Rectal smooth muscle tissue (tissue), 1 donor: ENCODE measurements around the gene NUTM2F.
"Not testable (repeated sequence)": the region's sequence is repeated elsewhere in the genome, so short reads cannot be mapped to it uniquely, and the experiment has no call there.

ENCODE experiments used
- H3K27ac ChIP-seq: one replicate; pipeline ENCODE4 v1.7.0; 2013; ENCODE audit warnings: low read depth, low read length, inconsistent platforms
- H3K27me3 ChIP-seq: one replicate; pipeline ENCODE4 v1.7.0; 2013; ENCODE audit warnings: low read length; ENCODE audit not compliant: control insufficient read depth, insufficient read depth
- H3K36me3 ChIP-seq: one replicate; pipeline ENCODE4 v1.7.0; 2013; ENCODE audit warnings: low read length; ENCODE audit not compliant: control insufficient read depth, insufficient read depth
- H3K4me1 ChIP-seq: one replicate; pipeline ENCODE4 v1.7.0; 2013; ENCODE audit warnings: low read length; ENCODE audit not compliant: control insufficient read depth, insufficient read depth
- H3K4me3 ChIP-seq: one replicate; pipeline ENCODE4 v1.7.0; 2013; ENCODE audit warnings: low read length
- H3K9ac ChIP-seq: one replicate; pipeline ENCODE4 v1.7.0; 2013; ENCODE audit warnings: low read length

The NUTM2F gene

DNA sequence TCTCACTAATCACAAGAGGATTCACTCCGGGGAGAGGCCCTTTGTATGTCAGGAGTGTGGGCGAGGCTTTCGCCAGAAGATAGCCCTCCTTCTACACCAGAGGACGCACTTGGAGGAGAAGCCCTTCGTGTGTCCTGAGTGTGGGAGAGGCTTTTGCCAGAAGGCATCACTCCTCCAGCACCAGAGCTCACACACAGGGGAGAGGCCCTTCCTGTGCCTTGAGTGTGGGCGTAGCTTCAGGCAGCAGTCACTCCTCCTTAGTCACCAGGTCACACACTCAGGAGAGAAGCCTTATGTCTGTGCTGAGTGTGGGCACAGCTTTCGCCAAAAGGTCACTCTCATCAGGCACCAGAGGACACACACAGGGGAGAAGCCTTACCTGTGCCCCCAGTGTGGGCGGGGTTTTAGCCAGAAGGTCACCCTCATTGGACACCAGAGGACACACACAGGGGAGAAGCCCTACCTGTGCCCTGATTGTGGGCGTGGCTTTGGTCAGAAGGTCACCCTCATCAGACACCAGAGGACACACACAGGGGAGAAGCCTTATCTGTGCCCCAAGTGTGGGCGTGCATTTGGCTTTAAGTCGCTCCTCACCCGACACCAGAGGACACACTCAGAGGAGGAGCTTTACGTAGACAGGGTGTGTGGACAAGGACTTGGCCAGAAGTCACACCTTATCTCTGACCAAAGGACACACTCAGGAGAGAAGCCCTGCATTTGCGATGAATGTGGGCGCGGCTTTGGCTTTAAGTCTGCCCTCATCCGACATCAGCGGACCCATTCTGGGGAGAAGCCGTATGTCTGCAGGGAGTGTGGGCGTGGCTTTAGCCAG is 27.8 kb downstream of the NUTM2F start:
- Histone ChIP-seq H3K4me3 (no peak overlapping the region), H3K4me1 (peaks cover 4% of the 10 kb centered on the region), H3K27ac (no peak overlapping the region), H3K9ac (no peak overlapping the region), H3K36me3 (no peaks in the 10 kb centered on the region), H3K27me3 (no peaks in the 10 kb centered on the region)

DNA sequence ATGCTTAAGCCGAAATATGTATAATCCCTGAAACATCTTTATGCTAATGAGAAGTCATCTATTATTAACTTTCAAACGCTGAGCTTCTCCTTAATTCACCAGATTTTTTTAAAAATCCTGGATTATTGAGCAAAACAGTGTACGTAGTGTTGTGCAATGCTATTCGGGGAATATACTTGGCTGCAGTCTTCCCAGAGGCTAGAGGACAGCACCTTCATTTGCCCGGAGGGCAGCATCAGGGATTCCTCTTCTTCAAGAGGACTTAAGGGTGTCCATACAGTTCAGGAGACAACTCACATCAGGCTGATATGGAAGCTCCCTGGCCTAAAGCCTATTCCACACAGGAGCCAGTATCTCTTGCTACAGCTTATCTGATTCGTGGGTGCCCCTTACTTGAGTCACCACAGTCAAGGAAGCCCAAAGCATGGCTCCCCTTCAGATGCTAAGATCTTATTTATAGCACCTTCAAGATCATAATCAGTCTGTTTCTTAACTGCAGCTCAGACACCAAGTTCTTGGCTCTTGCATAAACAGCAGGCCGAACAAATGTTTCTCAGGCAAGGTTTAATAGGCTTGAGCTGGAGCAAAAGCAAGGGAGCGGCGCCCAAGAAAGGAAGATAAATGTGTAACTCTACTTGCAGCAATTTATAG is 29.4 kb downstream of the NUTM2F start:
- H3K27ac ChIP-seq, result peak overlapping the region; percentile 18
- peaks cover 4% of the 10 kb centered on the region for H3K4me1 ChIP-seq
- H3K9ac ChIP-seq, result no peak overlapping the region

DNA sequence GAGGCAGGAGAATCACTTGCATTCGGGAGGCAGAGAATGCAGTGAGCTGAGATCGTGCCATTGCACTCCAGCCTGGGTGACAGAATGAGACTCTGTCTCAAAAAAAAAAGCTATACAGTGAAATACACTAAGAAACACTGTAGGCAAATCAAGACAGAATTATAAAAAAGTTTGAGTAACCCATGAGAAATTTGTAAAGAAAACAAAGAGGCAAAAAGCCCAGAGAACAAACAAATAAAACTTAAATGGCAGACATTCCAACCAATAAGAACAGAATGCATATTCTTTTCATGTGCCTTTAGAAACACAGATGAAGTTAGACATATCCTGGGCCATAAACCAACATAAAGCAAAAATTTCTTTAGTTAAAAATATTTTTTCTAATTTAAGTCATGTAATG is 38.8 kb downstream of the NUTM2F start:
- no peaks in the 10 kb centered on the region for H3K27me3 ChIP-seq
- H3K4me3 ChIP-seq, result no peak overlapping the region
- no peak overlapping the region for H3K9ac ChIP-seq
- peaks cover 3% of the 10 kb centered on the region for H3K36me3 ChIP-seq
- no peak overlapping the region for H3K27ac ChIP-seq
- no peaks in the 10 kb centered on the region for H3K4me1 ChIP-seq

More for the DNA sequence above, 29.4 kb downstream of the NUTM2F start:
- no peak overlapping the region for H3K4me3 ChIP-seq
- H3K27me3 ChIP-seq, result no peaks in the 10 kb centered on the region
- no peaks in the 10 kb centered on the region for H3K36me3 ChIP-seq

DNA sequence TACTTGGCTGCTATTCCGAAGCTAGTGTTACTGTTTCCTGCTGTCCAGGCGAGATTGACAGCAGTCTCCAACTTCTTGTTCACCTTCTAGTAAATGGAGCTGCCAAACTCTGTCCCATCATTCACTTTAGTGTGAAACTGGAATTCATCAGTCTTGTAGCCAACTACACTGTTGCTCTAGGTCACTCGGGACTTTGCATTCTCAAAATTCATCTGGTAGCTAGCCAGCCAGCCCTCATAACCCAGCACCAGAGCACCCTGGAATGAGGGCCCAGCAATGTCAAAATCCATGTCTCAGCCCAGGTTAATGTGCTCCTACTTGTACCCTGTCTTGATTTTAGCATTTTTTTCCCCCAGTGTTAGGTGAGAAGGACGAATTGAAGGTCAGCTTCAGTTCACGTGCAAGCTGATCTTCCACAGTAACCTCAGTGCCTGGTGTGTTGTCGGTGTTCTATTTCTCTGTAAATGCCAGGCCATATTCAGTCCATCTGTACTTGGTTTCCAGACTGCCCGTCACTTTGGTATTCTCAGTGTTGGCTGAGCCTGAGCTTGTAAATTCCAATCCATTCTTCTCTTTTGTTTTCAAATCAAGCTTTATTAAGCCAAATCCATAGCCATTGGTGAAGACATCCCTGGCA is 40.4 kb downstream of the NUTM2F start:
- no peak overlapping the region for H3K9ac ChIP-seq
- H3K4me1 ChIP-seq, result no peaks in the 10 kb centered on the region
- H3K27ac ChIP-seq, result peak overlapping the region; percentile 42
- no peaks in the 10 kb centered on the region for H3K36me3 ChIP-seq
- no peaks in the 10 kb centered on the region for H3K27me3 ChIP-seq
- no peak overlapping the region for H3K4me3 ChIP-seq

DNA sequence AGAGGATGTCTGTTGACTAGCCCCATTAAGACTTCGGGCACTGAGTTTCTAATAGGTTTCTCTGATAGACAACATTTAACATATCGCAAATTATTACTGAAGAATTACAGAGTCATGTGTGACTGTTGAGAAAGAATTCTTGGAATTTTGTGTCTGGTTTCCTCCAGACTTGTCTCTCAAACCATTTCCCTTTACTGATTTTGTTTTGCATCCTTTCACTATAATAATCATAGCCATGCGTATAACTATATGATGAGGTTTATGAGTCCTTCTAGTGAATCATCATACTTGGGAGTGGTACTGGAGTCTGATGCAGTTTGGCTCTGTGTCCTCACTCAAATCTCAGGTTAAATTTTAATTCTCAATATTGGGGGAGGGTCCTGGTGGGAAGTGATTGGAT is 42.3 kb downstream of the NUTM2F start:
- Histone ChIP-seq H3K4me3 (no peak overlapping the region), H3K4me1 (no peaks in the 10 kb centered on the region), H3K36me3 (no peaks in the 10 kb centered on the region), H3K27me3 (no peaks in the 10 kb centered on the region), H3K9ac (no peak overlapping the region), H3K27ac (no peak overlapping the region)

DNA sequence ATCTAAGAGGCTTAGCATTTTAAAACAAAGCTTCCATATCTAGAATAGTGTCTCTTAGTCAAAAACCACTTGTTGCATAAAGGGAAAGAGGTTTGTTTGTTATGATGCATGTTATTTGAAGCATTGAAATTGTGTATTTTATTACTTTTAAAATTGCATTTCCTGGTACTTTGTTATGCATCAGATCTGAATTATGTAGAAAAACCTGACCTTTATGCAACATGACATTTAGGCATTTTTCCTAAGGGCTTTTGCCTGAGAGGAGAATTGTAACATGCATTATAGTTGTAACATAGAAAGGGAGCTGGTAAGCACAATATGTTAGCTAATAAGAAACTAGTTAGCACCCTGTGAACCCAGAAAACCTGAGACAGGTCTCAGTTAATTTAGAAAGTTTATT is 47.3 kb downstream of the NUTM2F start:
- no peak overlapping the region for H3K9ac ChIP-seq
- peaks cover 5% of the 10 kb centered on the region for H3K36me3 ChIP-seq
- H3K27me3 ChIP-seq, result no peaks in the 10 kb centered on the region
- H3K4me3 ChIP-seq, result no peak overlapping the region
- no peaks in the 10 kb centered on the region for H3K4me1 ChIP-seq
- H3K27ac ChIP-seq, result no peak overlapping the region

DNA sequence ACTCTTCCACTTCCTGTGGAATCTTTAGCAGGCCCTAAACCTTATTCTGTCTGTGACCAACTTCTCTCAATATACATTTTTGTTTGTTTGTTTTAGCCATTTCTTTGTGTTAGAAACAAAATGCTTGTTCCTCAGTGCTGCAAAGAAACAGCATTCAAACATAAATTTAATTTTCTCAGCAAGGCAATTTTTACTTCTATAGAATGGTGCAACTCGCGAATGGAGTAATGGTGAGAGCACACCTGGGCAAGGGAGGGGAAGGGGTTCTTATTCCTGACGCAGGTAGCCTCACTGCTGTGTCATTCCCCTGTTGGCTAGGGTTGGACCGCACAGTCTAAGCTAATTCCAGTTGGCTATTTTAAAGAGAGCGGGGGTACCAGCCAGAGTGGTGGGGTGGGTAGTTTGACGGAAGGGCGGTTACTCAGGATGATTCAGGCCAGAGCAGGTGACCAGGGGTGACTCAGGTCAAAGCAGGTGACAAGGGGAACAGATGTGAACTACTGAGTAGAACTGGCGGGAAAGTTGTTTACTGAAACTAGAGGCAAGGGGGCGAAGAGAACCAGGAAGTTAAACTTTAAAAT is 47.9 kb downstream of the NUTM2F start:
- no peaks in the 10 kb centered on the region for H3K27me3 ChIP-seq
- H3K9ac ChIP-seq, result no peak overlapping the region
- no peak overlapping the region for H3K27ac ChIP-seq
- no peak overlapping the region for H3K4me3 ChIP-seq
- no peaks in the 10 kb centered on the region for H3K4me1 ChIP-seq
- peaks cover 5% of the 10 kb centered on the region for H3K36me3 ChIP-seq

DNA sequence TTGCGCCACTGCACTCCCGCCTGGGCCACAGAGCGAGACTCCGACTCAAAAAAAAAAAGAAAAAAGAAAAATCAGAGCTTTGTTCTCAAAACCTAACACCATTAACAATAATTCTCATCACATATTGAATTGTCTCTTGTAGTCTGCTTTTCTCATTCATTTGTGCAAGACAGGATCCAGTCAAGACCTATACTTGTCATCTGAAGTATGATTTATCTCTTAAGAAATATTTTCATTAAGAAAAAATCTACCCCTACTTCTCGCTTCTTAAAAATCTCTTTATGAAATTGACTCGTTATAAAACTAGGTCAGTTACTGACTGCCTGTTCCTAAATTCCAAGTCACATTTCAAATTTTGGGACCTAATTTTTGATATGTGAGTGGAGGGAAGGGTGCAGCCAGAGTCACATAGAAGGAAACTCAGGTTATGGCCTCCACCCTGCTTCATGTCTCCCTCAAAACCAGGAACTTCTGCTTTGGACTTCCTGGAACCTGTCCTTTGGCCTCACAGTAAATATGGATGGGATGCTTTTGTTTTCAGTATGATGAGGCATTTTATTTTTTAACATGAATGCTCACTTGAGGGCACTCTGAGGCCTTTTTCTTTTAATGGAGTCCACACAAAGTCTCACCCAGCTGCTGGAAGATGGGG is 50.4 kb downstream of the NUTM2F start:
- no peaks in the 10 kb centered on the region for H3K27me3 ChIP-seq
- no peak overlapping the region for H3K9ac ChIP-seq
- H3K4me3 ChIP-seq, result no peak overlapping the region
- no peak overlapping the region for H3K27ac ChIP-seq
- H3K4me1 ChIP-seq, result no peaks in the 10 kb centered on the region
- peaks cover 5% of the 10 kb centered on the region for H3K36me3 ChIP-seq

DNA sequence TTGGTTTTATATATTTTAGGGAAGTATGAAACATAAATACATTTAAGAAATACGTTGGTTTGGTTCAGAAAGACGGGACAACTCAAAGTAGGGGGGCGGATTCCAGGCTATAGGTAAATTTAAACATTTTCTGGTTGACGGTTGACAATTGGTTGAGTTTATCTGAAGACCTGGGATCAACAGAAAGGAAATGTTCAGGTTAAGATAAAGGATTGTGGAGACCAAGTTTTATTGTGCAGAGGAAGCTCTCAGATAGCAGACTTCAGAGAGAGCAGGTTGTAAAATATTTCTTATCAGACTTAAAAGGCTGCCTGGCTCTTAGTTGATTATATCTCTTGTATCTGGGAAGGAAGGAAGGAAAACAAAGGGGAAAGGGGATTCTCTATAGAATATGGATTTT is 51.4 kb downstream of the NUTM2F start:
- H3K4me1 ChIP-seq, H3K27ac ChIP-seq, H3K36me3 ChIP-seq, H3K4me3 ChIP-seq, H3K27me3 ChIP-seq, H3K9ac ChIP-seq: not testable (repeated sequence)

DNA sequence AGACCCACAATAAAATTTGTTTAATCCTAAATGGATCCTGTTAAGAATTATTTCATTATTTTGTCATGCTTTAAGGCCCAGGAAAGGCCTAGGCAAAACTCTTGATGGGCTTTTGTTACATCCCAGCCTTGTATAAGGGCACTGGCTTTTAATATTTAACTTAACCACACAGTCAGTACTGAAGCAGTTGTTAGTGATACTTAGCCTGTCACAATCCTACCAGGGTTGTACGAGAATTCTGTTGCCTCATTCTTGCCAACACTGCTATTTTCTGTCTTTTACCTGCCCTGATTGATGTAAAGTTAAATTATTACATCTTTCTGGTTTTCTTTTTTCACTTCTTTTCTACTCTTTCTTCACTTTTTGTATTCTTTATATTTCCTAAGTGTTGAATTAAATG is 58.4 kb downstream of the NUTM2F start:
- Histone ChIP-seq H3K27me3 (no peaks in the 10 kb centered on the region), H3K4me1 (no peaks in the 10 kb centered on the region), H3K4me3 (no peak overlapping the region), H3K36me3 (no peaks in the 10 kb centered on the region), H3K9ac (no peak overlapping the region), H3K27ac (no peak overlapping the region)

DNA sequence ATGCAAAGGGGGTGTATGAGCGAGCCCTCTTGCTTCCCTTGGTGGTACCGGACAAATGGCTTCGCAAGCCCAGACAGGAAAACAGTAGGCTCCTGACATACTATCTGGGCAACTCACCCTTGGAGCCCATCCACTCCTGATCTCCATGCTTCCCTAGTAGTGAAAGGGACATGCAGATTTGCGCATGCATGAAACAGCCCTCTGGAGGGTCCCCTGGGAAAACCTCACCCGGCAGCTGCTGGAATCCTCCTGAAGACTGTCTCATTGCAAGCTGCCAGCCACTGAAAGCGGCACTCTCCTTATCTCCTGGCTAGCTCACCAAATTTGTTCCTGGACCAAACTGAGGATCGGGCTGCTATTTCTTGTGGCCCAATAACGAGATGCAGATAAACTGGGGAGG is 59.2 kb downstream of the NUTM2F start:
- H3K4me3 ChIP-seq, result no peak overlapping the region
- H3K4me1 ChIP-seq, result no peaks in the 10 kb centered on the region
- H3K27me3 ChIP-seq, result no peaks in the 10 kb centered on the region
- H3K36me3 ChIP-seq, result no peaks in the 10 kb centered on the region
- no peak overlapping the region for H3K27ac ChIP-seq
- H3K9ac ChIP-seq, result no peak overlapping the region
